ENCODE results near the gene RPL18. TPM values are rescaled to one million over a fixed set of nuclear protein-coding genes. Genes with fewer than 3 reads are reported as not detected.
"Not testable (repeated sequence)": the region's sequence is repeated elsewhere in the genome, so short reads cannot be mapped to it uniquely, and the experiment has no call there.

The RPL18 gene
- total RNA-seq, 1 experiment from 2014 or later, result 2,830 TPM

DNA sequence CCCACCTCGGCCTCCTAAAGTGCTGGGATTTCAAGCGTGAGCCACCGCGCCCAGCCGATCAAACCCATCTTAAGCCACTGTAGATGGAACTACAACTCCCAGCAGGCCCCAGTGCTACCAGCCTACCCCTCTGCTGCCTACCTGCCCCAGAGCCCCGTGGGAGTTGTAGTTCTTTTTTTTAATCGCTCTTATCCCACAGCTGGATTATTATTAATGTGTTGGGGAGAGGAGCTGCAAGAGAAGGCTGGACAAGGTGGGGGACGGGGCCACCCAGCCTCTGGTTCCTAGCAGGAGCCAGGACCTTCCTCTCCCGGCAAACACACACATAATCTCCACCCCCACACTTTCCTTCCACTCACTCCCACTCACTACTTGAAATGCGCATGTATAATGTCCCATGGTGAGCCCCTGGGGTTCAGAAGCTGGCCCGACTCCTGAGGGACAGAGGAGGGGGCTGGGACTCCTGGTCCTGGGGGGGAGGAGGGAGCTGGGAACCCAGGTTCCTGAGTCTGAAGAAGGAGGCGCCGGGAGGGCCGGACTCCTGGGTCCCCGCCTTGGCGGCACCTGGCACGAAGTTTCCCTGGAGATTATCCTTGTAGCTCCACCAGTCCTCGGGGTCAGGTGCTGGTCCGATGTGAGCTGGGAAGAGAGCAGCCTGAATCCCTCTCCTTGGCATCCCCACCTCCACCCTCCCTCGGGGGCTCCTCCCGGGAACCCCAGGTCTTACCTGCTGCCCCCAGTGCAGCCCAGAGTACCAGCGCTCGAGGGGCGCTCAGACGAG lies 26.1 kb upstream of the RPL18 start:
- DNase-seq (ENCODE audit: low read depth), result peak; percentile 69

DNA sequence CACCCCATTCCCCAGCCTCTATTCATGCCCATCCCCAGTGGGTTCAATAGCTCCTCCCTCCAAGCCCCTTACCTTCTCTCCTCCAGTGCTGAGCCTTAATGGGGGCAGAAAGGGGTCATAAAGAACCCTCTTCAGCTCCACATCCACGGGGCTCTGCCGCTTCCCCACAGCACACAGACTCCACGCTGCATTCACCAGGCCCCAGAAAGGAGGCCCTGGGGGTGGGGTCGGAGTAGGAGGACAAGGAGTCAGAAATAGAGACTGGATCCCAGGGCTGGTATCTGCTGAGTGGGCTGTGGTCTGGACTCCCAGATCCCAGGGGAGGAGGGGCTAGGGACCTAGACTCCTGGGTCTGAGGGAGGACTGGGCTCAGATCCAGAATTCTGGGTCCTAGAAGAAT lies 25.4 kb upstream of the RPL18 start:
- no peak for DNase-seq (ENCODE audit: low read depth)

DNA sequence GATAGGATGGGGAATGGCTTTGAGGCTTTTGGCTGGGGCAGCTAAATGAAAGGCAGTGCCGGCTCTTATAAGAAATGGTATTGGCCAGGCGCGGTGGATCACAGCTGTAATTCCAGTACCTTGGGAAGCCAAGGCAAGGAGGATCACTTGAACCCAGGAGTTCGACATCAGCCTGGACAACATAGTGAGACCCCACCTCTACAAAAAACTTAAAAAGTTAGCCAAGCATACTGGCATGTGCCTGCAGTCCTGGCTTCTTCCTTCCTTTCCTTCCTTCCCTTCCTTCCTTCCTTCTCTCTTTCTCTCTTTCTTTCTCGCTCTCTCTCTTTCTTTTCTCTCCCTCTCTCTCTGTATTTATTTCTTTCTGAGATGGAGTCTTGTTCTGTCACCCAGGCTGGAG lies 23.9 kb upstream of the RPL18 start:
- DNase-seq (ENCODE audit: low read depth), result no peak

DNA sequence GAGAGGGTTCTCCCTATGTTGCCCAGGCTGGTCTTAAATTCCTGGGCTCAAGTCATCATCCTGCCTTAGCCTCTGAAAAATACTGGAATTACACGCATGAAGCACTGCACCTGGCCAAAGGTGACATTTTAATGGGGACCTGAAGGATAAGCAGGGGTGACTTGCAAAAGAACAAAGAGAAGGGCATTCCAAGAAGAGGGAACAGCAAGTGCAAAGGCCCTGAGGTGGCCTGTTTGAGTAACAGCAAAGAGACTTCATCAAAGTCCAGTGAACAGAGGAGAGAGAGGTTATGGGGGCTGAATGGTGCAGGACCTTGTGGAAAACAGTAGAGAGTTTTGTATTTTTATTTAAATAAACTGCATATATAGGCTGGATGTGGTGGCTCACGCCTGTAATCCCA lies 22.9 kb upstream of the RPL18 start:
- no peak for DNase-seq (ENCODE audit: low read depth)

- no peak for DNase-seq (ENCODE audit: low read depth)
Measured at GRCh38 chr19:48639483-48640375, 20.8 kb upstream of the RPL18 start.

- DNase-seq (ENCODE audit: low read depth), result no peak
Measured at GRCh38 chr19:48638831-48639381, 19.9 kb upstream of the RPL18 start.

DNA sequence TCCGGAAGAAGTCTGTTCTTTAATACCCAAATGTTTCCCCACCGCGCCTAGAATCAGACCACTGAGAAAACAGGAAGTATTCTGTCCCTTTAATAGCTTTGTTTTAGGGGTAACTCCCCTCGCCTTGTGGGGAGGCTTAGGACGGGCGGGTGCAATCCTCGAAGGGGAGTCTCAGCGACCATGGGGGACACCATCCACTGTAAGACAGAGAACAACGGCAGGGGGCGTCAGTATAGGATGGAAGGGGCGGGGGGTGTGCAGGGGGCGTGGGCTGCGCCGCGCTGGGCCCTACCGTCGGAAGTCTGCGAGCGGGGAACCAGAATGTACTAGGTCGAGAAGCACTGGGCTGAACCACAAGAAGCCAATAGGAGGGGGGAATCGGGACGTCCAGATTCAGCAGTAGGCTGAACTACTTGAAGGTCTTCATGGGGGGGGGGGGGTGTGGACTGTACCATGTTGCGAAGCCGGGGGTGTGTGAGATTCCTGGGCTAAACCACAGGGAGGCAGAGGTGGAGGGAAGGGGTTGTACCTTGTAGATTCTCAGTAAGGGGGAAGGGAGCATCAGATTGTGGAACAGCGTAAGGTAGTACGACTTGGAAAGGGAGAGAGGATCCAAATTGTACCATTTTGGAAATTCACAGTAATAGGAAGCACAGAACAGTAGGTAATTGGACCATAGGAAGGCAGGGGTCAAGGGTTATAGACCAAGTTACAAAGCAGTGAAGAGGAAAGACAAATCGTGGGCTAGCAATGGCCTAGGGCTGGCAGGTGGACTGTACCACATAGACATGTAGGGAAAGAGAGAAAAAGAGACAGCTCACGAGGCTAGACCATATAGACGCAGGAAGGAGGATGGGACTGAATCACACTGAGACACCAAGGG lies 19.2 kb upstream of the RPL18 start:
- DNase-seq (ENCODE audit: low read depth), result peak; percentile 74

DNA sequence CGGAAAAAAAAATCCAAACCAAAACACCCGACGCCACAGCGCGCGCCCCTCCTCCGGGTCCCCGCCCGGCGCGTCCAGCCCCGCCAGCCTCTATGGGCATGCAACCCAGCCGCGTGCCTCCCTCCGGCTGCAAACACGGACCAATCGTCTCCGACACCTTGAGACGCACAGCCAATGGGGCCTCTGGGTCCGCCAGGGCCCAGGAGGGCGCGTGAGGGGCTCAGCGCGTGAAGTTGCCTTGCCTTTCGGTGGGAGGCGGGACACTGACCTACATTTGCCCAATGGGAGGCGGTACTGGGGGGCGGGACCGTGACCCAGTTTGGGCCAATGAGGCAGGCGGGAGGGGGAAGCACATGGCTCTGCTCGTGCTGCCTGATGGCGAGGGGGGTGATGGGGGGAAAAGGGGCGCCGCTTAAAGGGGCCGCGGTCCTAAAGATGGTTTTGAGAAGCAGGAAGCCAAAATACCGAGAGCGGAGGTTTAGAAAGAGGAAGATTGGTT lies 18.5 kb upstream of the RPL18 start:
- peak; percentile 98 for DNase-seq (ENCODE audit: low read depth)

DNA sequence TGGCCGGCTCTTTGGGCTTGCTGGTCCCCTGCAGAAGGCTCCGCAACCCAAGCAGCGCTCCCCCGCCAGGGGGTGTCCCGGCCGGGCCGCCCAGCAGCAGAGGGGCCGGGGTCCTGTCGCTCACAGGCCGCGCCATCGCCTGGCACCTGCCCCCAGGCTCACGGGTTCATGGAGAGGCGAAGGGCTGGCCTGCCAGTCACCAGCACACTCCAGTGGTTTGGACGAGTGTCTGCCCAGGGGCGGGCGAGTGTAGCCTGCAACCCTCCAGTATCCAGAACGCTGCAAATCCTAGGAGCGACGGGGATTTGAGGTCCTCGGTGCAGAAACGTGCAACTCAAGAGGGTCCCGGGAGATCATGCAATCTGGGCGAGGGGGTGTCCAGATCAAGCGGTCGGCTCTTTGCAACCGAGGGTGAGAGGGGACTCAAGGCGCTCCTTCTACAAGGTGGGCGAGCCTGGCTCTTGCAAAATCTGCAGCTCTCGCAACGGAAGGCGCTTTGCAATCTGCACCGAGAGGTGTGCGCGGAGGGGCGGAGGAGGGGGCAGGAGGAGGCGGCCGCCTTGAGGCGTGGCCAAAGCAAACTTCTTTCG lies 18.0 kb upstream of the RPL18 start, which contains the start of gene DBP:
Gene DBP (minus strand): TSS at position 521 of the 590 bp plus-strand sequence. CDS start 385 bp downstream, at position 136.
- DNase-seq (ENCODE audit: low read depth), result peak; percentile 49

GRCh38 chr19:48635966-48636858 lies 17.2 kb upstream of the RPL18 start:
- no peak for DNase-seq (ENCODE audit: low read depth)

- DNase-seq (ENCODE audit: low read depth), result no peak
Measured at GRCh38 chr19:48635263-48635965, 16.4 kb upstream of the RPL18 start.

DNA sequence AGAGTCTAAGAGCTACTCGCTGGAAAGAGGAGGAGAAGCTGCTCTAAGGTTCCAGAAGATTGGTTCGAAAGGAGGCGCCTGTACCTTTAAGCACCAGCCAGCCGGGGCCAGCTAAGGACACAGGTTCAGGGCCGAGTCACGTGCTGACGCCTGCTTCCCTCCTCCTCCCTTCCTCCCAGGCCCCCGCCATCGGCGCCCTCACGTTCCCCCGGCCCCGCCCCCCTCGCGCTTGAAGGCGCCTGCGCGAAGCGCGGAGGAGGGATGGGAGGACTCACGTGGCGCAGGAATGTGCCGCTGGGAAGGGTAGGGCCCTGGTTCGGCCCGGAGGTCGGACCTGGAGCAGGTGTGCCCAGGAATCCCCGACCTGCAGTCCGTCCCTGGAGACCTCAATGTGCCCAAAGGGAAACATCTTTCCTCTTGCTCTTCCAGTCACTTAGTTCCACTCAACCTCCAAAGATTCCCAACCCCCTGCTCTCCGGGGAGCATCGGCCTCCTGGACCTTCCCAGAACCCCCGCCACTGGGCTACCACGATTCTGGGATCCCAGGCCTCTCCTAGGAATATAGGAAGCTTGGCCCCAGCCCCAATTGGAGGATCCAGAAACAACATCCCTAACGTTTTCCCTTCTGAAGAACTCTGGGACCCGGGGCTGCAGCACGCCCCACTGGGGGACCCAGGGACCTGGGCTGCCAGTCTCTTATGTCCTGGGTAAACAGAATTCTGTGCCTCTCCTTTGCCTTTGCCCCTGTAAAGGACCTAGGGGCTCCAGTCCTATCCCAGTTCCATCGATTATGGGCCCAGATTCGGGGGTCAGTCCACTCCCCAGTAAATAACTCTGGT lies 15.7 kb upstream of the RPL18 start:
- peak; percentile 92 for DNase-seq (ENCODE audit: low read depth)

DNA sequence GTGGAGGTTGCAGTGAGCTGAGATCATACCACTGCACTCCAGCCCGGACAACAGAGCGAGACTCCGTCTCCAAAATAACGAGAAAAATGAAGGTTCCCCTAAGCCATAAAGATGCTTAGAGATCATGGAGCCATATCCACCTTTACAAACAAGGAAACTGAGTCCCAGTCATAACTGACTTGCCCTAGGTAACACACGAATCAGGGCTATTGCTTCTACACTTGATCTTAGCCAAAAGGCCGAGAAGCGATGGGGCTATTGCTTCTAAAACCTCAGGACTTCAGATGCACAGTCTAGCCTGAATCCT lies 15.0 kb upstream of the RPL18 start:
- DNase-seq (ENCODE audit: low read depth), result no peak

DNA sequence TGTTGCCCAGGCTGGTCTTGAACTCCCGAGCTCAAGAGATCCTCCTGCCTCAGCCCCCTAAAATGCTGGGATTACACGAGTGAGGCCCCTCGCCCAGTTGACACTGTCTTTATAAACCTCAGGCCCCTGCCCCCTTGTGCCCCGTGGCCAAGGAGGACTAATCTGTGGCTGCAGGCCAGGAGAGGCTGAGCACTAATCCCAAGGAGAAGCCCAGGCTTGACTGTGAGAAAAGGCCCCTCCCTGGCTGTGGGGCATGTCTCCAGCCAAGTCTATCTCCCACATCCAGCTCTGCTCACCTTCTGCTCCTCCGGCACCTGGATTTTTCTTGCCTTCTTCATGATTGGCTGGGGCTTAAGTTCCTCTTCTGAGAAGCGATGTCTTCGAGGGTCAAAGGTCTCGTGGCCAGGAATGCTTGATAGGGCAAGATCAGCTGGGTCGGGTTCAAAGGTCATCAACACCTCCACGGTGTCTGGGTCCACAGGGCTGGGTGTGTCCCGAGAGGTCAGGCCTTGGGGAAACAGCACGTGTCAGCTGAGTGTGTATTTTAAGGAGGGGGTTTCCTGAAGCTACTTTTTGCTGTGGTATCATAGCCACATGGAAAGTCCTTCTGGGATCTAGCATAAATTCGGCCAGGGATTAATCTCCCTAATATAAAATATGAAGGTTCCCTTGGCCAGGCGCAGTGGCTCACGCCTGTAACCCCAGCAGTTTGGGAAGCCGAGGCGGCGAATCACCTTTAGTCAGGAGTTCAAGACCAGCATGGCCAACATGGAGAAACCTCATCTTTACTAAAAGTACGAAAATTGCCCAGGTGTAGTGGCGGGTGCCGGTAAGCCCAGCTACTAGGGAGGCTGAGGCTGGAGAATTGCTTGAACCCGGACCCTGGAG lies 14.4 kb upstream of the RPL18 start:
- no peak for DNase-seq (ENCODE audit: low read depth)

- peak; percentile 84 for DNase-seq (ENCODE audit: low read depth)
Measured at GRCh38 chr19:48632692-48633147, 13.7 kb upstream of the RPL18 start.

GRCh38 chr19:48632286-48632685 lies 13.3 kb upstream of the RPL18 start:
- not testable (repeated sequence) for DNase-seq (ENCODE audit: low read depth)

GRCh38 chr19:48631225-48631624 lies 12.2 kb upstream of the RPL18 start:
- no peak for DNase-seq (ENCODE audit: low read depth)
